SW 1271 (cell line): ENCODE data around the gene FYTTD1.
"Not testable (repeated sequence)": the region's sequence is repeated elsewhere in the genome, so short reads cannot be mapped to it uniquely, and the experiment has no call there.

Source experiments
- DNase-seq, 2 experiments: peaks; one replicate each; lab custom pipeline; 2025; lab: John Stamatoyannopoulos, UW

The FYTTD1 gene, protein sequence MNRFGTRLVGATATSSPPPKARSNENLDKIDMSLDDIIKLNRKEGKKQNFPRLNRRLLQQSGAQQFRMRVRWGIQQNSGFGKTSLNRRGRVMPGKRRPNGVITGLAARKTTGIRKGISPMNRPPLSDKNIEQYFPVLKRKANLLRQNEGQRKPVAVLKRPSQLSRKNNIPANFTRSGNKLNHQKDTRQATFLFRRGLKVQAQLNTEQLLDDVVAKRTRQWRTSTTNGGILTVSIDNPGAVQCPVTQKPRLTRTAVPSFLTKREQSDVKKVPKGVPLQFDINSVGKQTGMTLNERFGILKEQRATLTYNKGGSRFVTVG

GRCh38 chr3:197749601-197750395 is at the start of gene FYTTD1:
Gene FYTTD1 (plus strand): TSS chr3:197749883. CDS start chr3:197749972, 89 bp downstream.
- peak; percentile 74 to 87 for DNase-seq

- no peak for DNase-seq
Observed at GRCh38 chr3:197700095-197700494, 49.6 kb upstream of the FYTTD1 start.

DNA sequence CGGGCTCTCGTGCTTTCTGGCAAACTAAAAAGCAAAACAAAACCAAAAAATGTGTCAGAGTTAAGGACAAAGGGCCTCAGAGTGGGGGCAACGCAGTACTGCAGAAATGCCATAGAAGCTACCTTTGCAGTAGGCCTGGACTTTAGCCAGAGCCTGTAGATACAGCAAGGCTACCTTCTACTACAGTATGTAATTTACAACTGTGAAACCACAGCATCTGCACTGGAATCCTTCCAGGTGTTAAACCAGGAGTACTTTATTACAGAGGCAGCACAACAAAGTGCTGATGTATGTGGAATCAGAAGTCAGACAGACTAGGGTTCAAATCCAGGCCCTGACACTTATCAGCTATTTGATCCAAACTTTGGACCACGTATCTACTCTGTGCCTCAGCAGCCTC is 47.8 kb upstream of the FYTTD1 start:
- no peak for DNase-seq

DNA sequence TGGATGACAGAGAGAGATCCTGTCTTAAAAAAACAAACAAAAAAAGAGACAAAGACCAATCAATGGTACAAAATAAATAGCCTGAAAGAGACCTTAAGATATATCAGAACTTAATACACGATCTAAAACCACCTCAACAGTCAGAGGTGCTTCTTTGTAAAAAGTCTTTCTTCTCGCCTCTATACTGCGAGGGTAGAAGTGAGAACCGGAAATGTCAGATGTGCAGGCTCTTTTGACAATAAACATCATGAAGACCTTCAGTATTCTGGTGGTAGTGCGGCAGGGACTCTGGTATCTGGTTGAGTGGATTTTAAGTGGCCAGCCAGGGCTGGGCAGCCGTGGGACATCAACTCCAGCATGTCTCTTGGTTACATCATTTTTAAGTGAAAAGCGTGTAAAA is 43.0 kb upstream of the FYTTD1 start:
- DNase-seq = no peak

DNA sequence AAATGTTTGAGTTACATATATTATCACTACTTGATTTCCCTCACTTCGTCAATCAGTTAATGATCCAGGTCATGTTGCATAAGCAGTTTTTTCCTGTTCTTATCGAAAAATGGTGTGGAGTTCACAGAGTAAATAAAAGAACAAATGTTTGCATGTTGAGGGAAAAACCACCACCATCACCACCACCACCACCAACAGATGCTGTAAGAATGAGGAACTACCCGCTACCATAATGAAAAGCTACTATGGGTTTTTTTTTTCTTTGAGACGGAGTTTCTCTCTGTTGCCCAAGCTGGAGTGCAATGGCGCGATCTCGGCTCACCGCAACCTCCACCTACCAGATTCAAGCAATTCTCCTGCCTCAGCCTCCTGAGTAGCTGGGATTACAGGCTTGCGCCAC is 40.5 kb upstream of the FYTTD1 start:
- DNase-seq = no peak

DNA sequence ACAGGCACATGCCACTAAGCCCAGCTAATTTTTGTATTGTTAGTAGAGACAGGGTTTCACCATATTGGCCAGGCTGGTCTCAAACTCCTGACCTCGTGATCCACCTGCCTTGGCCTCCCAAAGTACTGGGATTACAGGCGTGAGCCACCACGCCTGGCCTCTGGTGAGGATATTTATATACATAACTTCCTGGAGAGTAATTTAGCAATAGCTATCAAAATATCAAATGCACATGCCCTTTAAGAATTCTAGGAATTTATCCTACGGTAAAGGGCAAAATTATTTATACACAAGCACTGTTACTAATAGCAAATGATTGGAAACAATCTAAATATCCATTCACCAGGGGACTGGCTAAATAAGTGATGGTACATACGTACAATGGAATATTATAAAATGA is 38.7 kb upstream of the FYTTD1 start:
- DNase-seq = peak; percentile 3 to 38

DNA sequence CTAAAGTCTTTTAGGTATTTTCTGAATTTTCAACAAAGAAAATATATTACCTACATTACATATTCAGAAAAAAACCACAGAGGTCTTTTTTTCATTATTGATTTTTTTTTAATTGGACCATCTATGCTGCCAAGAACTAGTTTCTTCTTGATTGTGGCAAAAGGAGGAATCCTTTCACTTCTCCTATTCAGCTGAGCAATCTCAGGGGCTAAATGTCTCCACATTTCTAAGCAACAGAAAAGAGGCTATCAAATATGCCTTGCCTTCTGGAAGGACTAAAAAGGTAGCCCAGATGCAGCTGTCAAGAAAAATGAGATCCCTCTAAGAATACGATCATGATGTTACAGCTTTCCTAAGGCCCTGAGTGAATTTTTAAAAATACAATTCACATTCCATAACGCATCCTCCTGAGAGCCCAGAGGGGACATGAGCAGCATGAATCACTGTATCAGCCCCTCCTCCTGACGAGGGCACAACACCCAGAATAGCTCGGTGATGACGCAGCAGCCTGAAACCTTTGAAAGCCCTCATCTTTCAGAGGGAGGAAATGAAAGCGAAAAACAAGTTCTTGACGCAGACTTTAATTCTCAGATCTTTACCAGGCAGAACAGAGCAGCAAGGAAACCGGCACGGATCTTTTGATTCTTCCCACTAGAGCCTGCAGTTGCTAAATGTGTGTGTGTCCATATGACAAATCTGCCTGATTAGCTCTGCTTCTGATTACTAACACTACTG is 37.5 kb upstream of the FYTTD1 start:
- peak; percentile 95 to 96 for DNase-seq

DNA sequence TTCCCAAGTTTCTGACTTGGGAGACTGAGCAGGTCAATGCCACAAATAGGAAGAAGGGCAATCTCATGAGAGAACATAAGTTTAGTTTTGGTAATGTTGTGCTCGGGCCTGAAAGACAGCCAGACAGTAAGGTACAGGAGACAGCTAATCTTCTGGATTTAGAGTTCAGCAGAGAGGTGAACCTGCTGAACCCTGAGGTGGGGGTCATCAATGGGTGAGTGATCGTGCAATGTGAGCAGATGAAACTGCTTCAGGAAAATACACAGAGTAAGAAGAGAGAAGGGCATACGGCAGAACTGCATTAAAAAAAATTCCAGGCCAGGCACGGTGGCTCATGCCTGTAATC is 36.2 kb upstream of the FYTTD1 start:
- DNase-seq = no peak

- no peak for DNase-seq
Observed at GRCh38 chr3:197714251-197714650, 35.4 kb upstream of the FYTTD1 start.

GRCh38 chr3:197718891-197719290 is 30.8 kb upstream of the FYTTD1 start:
- peak; percentile 93 to 94 for DNase-seq

DNA sequence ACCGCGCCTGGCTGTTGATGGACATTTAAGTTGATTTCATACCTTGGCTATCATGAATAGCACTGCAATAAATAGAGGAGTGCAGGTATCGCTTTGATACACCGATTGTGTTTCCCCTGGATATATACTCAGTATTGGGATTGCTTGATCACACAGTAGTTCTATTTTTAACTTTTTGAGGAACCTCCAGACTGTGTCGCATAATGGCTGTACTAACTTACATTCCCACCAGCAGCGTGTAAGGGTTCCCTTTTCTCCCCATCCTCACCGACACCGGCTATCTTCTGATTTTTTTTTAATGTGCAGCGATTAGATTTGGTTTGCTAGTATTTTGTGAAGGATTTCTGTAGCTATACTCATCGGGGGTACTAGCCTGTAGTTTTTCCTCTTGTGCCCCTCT is 29.0 kb upstream of the FYTTD1 start:
- DNase-seq = no peak

DNA sequence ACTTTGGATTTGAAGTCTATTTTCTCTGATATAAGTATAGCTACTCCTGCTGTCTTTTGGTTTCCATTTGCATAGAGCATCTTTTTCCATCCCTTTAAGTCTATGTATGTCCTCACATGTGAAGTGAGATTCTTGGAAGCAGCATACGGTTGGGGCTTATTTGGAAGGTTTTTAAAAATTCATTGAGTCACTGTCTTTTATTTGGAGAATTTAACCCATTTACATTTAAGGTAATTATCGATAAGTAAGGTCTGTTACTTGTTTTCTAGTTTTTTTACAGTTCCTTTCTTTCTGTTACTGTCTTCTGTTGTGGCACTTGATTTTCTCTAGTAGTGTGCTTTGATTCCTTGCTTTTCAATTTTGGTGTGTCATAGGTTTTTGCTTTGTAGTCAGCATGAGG is 26.9 kb upstream of the FYTTD1 start:
- no peak for DNase-seq

- DNase-seq = not testable (repeated sequence)
Observed at GRCh38 chr3:197727878-197728277, 21.8 kb upstream of the FYTTD1 start.

DNA sequence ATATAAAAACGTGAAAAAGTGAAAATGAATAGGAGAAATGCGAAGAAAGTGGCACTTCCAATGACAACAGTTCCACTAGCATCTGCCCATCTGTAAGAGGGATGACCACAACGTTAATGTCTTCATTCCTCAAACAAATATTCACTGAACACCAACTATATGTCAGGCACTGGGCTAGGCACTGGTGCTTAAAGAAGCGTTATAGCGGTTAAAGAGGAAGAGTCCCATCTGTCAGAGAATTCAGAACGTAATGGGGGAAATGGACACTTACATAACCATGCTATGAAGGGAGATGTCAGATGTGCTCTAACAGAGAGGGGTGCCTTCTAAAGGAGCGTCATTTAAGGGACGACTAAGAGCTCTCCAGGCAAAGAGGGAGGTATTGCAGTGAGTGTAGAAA is 21.2 kb upstream of the FYTTD1 start:
- no peak for DNase-seq

GRCh38 chr3:197730200-197730599 is 19.5 kb upstream of the FYTTD1 start:
- DNase-seq = peak in 1 of 2 experiments; percentile 64

GRCh38 chr3:197730770-197731169 is 18.9 kb upstream of the FYTTD1 start:
- not testable (repeated sequence) for DNase-seq

GRCh38 chr3:197731483-197731882 is 18.2 kb upstream of the FYTTD1 start:
- not testable (repeated sequence) for DNase-seq

- DNase-seq = no peak
Observed at GRCh38 chr3:197733042-197733441, 16.6 kb upstream of the FYTTD1 start.

DNA sequence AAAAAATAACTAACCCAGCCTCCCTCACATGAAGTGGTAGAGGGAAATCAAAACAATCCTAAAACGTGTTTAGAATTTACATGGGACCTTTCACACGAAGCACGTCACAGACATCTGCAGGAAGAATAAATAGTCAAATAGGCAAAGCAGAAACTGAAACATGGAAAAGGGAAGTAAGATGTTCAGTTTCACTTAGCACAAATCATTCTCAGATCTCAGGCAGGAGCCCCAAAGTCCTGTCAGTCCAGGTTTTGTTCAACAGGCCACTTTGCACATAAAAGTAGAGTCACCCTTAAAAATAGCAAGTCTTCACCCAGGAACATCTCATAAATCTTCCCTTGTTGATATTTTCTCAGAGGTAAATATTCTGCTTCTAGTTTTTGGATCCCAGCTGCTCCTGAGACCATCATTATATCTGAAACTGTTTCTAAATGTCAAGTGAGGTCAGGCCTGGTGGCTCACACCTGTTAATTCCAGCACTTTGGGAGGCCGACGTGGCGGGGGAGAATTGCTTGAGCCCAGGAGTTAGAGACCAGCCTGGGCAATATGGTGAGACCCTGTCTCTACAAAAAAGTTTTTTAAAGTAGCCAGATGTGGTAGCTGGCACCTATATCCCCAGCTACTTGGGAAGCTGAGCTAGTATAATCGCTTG is 14.9 kb upstream of the FYTTD1 start:
- DNase-seq = no peak

DNA sequence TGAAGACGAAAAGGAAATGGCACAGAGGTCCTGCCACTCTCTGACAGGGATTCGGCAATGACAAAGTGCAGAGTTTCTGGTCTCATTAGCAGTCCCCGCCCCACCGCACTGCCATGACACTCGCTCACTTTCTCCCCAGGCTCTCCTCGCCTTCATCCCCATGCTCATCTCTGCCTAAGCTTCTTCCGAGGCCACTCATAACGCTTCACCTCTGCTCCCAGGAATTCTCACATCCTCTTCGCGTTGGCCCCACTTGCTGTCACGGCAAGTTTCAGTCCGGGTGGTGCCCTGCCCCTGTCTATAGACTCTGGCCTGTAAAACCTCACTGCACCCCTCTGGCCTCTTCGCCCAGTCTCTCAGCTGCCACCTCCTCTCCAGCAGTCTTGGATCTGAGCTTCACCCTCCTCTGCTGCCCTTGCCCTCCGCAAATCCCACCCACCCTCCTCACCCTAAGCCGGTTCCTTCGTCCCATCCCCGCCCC is 13.6 kb upstream of the FYTTD1 start:
- DNase-seq = peak in 1 of 2 experiments; percentile 31

DNA sequence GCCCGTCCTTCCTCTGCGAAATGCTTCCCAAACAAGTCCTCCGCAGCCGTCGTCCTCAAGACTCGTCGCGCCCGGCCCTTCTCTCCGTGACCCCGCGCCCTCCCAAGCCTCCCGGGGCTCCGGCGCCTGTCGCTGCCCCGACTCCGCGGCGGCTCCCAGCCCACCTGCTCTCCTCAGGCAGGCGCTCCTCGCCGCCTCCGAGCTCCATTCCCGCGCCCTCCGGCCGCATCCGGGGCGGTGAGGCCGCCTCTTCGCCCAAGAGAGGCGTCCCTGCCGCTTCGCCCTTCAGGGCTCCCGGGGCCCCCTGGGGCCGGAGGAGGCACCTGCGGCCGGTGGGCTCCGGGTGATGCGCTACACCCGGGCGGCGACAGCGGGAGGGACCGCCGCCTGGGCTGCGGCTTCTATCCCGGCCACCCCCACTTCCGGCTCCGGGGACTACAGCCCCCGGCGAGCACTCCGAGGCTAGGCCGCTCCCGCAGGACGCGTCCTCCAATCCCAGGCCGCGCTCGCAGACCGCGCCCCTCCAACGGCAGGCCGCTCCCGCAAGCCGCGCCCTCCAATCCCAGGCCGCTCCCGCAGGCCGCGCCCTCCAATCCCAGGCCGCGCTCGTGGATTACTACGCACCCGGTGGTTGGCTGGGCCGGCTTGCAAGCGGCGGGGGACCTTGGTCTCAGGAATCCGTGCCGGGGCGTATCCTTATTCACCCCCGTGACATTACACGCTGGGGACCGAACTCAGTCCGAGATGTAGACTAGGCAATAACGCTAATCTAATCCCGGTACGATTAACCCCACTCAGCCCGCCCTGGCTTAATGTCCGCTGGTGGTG is 13.0 kb upstream of the FYTTD1 start, which contains the start of gene RUBCN:
Gene RUBCN (minus strand): TSS at position 414 of the 828 bp plus-strand sequence. CDS start 185 bp downstream, at position 229.
- DNase-seq = peak; percentile 89 to 94
